ENCODE measurements around the gene CDC42BPA.
"Not testable (repeated sequence)": the region's sequence is repeated elsewhere in the genome, so short reads cannot be mapped to it uniquely, and the experiment has no call there.

Gene CDC42BPA

DNA sequence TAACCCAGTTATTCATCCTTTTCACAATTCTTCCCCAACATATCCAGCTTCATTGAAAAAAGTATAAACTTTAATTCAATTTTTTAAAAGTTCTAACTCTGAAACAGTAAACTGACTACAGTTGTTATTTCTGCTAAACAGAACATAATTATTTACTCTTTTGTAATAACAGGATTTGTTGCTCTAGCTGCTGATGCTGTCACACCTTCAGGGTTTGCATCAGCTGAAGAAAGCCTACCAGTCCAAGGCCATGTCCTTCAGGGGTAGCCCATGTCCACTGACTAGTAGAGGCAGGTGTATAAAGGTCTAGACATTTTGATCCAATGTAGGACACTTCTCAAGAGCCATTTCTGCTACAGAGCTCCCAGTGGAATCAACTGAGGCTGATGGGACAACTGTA is 107.7 kb downstream of the CDC42BPA start:
- no peak for DNase-seq

DNA sequence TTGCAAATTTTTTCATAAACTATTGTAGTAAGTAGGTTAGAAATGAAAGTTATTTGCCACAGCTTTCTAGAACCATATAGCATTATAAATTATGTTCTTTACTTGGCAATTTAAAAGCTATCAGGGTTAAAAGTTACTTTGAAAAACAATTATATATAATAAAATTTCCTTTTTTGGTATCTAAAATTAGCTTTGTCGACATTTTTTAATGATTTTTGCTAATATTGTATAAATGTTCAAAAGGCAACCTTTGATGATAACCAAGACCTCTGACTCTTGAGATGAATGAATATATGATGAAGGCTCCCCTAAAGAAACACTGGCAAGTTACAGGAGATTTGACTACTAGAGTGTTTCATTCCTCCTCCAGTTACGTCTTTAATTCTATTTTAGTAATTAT is 121.2 kb downstream of the CDC42BPA start:
- no peak for DNase-seq

DNA sequence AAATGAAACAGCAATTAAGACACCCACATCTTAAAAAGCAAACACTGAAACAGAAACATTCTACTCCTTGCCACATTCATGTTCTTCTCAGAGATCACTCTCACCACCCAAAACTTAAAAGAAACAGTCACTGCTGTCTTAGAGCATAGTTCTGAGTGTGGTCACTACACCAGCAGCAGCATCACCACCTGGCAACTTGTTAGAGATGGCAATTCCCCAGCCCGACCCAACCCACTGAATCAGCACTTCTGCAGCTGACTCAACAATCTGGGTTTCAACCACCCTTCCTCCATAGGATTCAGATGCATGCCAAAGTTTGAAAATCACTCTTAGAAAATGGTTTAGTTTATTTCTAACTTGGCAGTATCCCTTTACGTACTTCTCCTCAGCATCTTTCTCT is 126.1 kb downstream of the CDC42BPA start:
- peak; percentile 94 for DNase-seq

DNA sequence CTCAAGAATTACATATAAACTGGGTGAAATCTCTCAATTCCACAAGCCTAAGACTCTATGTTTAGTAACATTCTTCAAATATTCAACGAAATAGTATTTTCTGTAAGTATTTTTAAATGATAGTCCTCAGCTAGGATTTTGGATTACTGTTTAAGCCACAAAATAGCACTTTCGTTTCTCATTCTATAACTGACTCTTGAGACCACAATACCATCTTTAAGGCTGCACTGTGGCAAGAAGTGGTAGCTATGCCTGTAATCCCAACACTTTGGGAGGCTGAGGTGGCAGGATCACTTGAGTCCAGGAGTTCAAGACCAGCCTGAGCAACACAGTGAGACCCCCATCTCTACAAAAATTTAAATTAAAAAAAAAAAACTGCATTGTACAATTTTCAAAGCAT is 126.7 kb downstream of the CDC42BPA start:
- DNase-seq = no peak

DNA sequence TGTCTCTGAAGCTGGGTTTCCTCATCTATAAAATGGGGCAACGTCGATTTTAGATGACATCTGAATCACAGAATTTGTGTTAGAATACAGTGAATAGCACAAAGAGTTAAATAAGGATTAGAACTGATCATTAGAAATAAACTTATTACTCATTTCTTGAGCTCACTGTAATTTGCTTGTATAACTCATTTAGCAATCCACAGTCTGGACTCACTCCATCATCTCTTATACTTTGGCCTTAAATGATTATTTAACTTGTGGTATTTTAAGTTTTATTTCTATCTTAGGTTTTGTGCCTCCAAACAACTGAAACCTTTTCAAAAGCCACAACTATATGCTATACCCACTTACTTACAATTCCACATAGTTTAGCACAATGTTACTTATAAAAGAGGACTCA is 128.0 kb downstream of the CDC42BPA start:
- no peak for DNase-seq

DNA sequence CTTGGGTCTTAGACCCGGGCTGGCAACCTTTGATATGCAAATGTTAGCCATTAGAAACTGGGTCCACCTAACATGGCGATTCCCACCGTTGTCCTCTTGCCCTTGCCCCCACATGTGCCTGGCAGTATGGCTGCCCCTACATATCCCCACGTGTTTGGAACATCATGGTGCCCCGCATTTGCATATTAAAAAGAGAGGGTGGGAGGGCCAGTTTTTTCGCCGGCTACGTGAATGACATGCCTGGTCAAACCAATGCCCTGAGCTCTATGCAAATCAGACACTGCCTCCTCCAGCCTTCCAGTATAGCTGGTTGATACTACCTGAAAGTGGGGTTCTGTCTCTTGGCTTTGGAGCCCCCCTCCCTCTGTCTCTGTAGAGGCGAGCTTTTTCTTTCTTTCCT is 133.0 kb downstream of the CDC42BPA start:
- no peak for DNase-seq

DNA sequence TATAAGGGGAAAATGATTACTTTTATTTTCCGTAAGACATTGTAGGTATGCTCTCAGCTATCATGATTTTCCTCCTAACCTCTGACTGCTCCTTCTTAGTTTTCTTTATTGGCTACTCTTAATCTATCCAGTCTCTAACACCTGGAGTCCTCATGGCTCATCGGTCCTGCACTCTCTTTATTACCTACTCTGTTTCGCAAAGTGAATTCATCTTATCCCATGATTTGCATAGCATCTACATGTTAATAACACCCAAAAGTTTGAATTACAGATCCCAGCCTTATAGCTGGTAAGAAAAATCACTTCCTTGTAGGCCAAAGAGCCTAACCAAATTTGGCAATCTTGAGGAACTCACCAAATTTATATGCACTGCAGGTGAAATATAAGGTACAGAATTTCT is 136.3 kb downstream of the CDC42BPA start:
- no peak for DNase-seq

DNA sequence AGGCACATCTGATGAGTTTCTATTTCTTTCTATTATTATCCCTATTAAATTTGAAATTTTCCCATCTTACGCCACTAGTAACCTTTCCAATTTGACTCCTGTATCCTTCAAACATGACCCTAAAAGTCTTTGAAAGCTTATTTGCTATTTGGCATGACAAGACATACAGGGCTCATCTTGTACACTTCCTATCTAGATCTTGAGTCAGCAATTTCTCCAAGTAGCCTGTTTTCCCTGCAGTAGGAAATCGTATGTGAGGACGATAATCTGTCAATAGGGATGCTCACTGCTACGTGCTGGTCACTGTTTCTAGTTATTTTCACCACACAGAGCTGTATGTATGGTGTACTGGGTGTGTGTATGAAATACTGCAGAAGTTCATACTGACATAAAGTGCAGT is 142.7 kb downstream of the CDC42BPA start:
- no peak for DNase-seq

DNA sequence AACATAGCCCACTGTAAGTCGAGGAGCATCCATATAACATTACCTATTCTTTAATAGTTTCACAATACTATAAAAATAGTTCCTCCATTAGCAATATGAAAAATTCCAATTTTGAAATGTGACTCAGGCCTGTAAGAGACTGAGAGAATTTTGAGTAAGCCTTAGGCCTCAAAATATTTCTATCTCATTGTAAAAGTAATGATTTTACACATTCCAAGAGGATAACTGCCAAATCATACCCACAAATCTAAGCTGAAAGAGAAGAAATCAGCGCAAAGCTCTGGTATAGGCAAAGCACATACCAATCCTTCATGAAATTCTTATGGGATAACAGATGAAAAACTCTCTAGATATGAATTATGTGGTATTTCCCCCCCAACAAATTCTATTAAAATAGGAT is 144.1 kb downstream of the CDC42BPA start:
- peak; percentile 88 for DNase-seq

DNA sequence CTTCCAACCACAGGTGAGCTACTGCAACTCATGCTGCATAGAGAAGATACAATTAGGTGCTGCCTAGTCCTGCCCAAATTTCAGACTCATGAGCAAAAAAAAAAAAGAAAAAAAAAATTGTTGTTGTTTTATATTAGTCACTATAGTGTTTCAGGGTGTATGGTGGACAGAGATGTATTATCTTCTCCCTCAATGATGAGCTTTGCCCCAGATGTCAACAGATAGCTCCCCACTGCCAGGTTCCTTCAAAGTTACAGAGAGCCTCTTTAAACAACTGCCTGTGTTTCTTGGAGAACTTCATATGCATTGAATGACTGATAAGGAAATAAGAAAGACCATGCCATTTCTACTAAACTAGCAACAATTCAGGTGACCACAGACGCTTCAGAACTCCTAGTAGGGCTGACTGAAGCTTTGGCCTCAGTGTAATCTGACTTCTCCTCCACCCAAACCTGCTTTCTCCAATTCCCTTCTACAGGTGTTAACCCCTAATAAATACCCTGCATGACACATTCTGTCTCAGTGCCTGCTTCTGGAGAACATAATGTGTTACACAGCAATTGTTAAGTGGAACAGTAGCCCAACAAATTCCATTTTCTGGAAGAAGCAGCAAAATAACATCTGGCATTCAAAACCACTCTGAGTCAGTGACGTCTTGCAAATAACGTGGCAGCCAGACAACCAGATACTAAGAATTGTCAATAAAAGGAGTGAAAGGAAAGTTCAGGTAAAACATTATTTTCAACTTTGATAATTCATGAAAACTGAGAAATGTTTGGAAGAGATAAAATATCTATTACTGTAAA is 147.7 kb downstream of the CDC42BPA start:
- peak; percentile 7 for DNase-seq

DNA sequence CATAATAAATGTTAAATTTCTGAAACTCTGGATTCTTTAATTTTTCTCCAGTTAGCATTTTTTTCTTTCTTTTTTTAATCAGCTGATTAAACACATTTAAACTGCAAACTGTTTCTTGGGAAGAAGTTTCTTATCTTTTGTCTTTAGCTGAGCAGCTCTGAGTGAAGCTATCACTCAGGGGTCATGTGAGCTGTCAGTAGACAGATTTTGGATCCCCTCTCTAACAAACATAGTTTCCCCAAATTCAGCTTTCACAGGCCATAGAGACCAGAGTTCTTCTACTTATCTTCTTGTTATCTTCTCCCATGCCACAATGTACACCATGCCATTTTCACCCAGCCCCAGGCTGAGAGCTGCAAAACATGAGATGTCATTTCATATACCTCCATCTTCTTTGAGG is 148.9 kb downstream of the CDC42BPA start:
- no peak for DNase-seq

DNA sequence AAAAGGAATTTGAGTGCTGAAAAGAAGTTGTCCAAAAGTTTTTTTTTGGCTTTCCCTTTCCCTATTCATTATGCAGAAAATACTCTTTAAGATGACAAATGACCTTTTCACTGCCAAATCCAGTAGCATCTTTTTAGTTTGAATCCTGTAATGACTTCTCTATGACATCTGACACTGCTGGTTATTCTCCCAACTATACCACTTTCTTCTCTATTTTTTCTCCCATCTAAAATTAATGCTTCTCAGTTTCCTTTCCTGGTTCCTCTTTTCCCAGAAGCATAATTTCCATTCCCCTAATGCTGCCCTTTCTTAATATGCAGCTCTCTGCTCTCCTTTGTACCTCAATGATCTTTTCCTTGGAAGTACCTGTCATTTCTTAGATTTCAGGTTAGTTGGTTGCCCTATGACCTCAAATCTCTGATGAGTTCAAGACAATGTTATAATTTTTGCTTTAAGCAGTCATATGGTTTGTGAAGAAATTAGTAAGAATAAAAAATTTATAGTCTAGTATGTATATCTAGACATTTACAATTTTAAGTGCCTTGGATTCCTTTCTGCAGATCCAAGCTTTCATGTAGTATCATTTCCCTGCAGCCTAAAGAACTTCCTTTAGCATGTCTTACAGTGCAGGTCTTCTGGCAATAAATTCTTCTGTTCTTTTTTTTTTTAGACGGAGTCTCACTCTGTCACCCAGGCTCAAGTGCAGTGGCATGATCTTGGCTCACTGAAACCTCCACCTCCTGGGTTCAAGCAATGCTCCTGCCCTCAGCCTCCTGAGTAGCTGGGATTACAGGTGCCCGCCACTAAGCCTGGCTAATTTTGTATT is 150.8 kb downstream of the CDC42BPA start:
- DNase-seq = no peak

DNA sequence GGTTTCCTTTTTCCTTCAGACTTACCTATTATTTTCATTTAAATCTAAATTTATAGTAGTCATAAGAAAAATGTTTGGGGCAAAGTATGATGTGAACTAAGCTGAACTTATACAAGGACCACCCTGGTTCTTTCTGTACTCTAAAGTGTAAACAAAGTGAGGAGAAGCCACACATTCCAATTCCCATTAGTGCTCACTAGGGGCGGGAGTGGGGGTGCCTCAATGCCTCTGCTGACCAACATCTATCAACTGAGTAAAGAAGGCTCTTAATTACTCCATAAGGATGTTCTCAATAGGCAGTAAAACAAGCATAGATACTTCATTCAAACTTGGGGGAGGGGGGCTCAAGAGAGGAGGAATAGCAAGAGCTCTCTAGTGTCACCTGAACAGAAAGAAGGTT is 151.7 kb downstream of the CDC42BPA start:
- DNase-seq = peak; percentile 12

DNA sequence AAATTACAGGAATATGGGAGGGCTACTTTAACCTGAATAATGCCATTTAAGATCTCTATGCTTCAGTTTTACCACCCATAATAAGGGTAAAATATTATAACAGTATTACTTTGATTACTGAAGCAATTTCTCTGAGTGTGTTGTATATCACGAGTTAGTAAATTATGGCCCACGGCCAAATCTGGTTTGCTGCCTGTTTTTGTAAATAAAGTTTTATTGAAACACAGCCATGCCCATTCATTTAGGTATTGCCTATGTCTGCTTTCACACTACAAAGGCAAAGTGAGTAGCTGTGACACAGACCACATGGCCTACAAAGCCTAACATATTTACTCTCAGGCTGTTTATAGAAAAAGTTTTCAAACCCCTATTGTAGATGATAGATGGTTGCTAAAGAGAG is 156.8 kb downstream of the CDC42BPA start:
- DNase-seq = no peak

DNA sequence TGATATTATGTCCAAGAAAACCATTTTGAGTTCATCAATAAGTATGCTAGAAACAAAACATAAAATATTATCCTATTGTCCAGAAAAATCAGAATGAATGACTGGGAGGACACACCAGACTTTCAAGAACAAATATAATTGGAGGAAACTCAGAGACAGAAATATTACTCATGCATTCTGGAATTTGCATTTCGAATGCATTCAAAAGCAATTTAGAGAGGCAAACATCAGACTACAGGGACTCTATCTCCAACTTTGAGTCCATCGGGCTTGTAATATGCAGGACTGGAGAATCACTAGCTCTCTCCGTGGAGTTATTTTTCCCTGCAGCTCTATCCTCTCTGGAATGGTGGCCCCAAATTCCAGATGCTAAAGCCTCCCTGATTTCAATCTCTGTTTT is 161.8 kb downstream of the CDC42BPA start:
- DNase-seq = peak; percentile 38

DNA sequence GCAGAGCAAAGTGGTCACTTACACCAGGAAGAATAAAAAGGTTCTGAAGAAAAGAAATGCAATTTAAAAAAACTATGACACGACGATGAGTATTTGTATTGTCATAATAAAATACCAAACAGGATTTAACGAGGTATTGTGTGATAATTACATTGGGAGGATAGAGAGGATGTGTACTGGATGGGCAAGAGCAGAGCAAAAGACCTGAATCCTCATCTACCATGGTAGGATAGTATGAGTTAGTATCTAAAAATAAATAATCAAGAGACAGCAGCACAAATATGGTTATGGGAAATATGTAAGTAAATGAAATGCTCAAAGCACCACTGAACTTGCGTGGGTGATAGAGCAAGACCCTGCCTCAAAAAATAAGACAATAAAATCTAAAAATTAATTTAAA is 162.6 kb downstream of the CDC42BPA start:
- DNase-seq = no peak

DNA sequence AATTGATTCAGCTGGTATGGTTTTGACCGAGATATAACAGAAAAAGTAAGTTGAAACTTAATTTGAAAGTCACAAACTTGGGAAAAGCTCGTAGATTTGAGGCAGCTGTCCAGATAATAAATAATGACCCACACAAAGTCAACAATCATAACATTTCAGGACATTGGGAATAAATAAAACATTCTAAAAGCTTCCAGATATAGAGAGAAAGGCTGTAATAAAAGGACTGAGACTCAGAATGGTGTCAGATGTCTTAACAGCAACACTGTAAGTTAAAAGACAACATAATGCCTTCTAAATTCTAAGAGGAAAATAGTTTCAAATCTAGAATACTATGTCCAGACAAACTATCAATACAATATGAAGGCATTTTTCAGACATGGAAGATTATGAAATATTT is 163.3 kb downstream of the CDC42BPA start:
- no peak for DNase-seq

DNA sequence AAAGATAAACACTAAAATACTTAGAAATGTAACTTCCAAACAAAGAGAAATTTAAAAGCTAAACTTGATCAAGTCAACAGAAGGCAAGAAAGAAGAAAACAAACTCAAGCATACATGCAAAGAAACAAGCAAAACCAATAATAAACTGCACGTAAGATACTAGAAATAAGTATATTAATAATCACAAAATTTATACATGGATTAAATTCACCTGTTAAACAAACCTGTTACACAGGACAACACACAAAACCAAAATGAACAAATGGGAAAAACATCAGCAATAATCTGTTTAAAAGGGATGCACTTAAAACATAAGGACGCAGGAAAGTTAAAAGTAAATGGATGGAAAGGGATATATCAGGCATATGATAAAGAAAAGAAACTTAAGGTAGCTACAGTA is 165.8 kb downstream of the CDC42BPA start:
- no peak for DNase-seq

DNA sequence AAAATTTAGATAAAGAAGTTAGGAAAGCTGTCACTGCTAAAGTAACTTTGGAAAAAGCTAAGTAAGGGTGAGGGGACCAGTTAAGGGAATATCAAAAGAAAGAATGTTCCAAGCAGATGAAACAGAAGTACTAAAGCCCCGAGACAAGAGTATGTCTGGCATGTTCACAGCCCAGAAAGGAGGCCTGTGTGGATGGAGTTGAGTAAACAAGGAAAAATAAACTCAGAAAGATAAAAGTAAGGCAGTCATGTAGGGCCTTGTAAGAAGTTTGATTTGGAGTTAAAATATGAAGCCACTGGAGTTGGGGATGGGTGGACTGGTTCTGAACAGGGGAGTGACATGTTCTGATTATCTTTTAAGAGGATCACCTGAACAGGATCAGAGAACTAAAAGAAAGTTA is 177.9 kb downstream of the CDC42BPA start:
- DNase-seq = peak; percentile 26

DNA sequence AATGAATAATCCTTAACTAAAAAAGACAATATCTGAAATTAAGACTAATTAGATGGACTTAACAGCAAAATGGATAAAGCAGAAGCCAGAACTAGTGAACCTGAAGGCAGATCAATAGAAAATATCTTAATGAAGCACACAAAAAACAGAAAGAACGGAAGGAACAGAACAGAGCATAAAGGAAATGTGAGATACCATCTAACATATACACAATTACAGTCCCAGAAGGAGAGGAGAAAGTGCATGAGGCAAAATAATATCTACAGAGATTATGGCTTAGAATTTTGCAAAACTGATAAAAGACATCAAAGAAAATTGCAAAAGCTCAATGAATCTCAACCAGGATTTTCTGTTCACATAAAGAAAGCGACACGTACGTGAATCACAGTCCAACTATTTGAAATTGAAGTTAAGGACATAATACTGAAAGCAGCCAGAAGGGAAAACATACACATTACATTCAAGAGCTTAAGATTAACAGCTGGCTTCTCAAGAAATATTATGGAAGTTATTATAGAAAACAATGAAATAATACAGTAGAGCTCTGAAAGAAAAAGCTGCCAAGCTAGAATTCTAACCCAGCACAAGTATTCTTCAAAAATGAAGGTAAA is 182.0 kb downstream of the CDC42BPA start:
- peak; percentile 62 for DNase-seq

DNA sequence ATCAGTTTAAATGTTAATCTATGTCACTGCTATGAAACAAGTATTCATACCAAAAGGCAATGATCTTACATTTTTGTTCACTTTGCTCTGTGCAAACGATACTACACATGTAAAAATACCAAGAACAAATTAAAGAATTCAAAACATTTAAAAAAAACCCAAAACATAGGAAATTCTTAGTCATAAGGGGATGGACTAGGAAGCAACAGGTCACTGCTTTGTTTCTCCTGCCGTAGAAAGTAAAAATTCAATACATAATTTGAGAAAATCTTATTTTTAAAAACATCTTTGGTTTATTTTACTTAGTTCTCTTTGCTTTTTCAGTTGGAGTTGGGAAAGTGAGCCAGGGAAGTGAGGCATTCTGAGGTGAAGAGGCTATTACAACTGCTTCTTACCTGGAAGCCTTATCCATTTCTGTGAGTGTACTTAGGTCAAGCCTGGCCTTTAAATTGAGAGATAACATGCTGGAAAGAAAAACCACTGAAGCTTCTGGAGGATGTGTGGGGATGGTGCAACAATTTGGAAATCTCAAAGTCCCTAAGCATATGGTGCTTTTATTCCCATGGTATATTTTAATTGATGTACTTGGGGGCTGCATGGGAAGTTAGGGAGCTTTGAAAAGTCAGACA is 183.5 kb downstream of the CDC42BPA start:
- peak; percentile 45 for DNase-seq

DNA sequence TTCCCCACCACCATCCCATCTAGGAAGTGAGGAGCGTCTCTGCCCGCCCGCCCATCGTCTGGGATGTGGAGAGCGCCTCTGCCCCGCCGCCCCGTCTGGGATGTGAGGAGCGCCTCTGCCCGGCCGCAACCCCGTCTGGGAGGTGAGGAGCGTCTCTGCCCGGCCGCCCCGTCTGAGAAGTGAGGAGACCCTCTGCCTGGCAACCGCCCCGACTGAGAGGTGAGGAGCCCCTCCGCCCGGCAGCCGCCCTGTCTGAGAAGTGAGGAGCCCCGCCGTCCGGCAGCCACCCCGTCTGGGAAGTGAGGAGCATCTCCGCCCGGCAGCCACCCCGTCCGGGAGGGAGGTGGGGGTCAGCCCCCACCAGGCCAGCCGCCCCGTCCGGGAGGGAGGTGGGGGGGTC is 185.6 kb downstream of the CDC42BPA start:
- not testable (repeated sequence) for DNase-seq

DNA sequence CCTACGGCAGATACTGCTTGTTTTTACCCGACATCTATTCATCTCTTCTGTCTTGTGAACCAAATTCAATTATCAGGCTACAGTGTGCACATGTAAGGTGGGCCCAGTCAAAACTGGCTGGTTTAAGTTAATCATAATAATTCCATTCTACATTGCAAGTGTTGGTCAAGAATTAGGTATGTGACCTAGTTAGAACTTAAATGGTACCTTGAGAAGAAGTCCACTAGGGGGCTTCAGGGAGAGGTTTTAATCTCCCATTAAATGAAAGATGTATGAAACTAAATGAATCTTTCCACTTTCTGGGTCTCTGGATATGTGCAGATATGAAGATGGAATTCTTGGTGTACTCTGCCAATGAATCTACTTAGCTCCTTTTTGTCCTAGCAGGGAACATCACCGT is 187.1 kb downstream of the CDC42BPA start:
- peak; percentile 52 for DNase-seq

All from fibroblast of skin of back (primary cell).